Ishikawa (cell line): ENCODE measurements around the gene SEMA6C.
A peak's percentile ranks its signal among the peaks of the same experiment; 100 is the strongest.

ENCODE experiments used
- CEBPB ChIP-seq: IDR thresholded peaks from 2 replicates; pipeline ENCODE4 v1.6.1; 2012
- CREB1 ChIP-seq: IDR thresholded peaks from 2 replicates; pipeline ENCODE4 v1.6.1; 2012; ENCODE audit warnings: low read depth
- EGR1 ChIP-seq: IDR thresholded peaks from 2 replicates; pipeline ENCODE4 v1.6.1; 2012
- EP300 ChIP-seq: IDR thresholded peaks from 2 replicates; pipeline ENCODE4 v1.6.1; 2012; ENCODE audit warnings: borderline replicate concordance
- FOXM1 ChIP-seq: IDR thresholded peaks from 2 replicates; pipeline ENCODE4 v1.6.1; 2012; ENCODE audit warnings: low read depth, borderline replicate concordance
- NFIC ChIP-seq: IDR thresholded peaks from 2 replicates; pipeline ENCODE4 v1.6.1; 2012
- RAD21 ChIP-seq: IDR thresholded peaks from 2 replicates; pipeline ENCODE4 v1.6.1; 2012; ENCODE audit warnings: low read depth
- TAF1 ChIP-seq: IDR thresholded peaks from 2 replicates; pipeline ENCODE4 v1.6.1; 2012; ENCODE audit warnings: low read depth, mild to moderate bottlenecking
- TCF12 ChIP-seq: IDR thresholded peaks from 2 replicates; pipeline ENCODE4 v1.6.1; 2012; ENCODE audit warnings: low read depth
- TEAD4 ChIP-seq: IDR thresholded peaks from 2 replicates; pipeline ENCODE4 v1.6.1; 2012
- YY1 ChIP-seq: IDR thresholded peaks from 2 replicates; pipeline ENCODE4 v1.6.1; 2012; ENCODE audit warnings: low read depth
- ZBTB7A ChIP-seq: IDR thresholded peaks from 2 replicates; pipeline ENCODE4 v1.6.1; 2012; ENCODE audit warnings: low read depth
- TF ChIP-seq, protein P1 (sequence below): IDR thresholded peaks from 2 replicates; pipeline ENCODE4 v1.6.1; 2012; ENCODE audit warnings: low read depth, mild to moderate bottlenecking
- TF ChIP-seq, protein P2 (sequence below): IDR thresholded peaks from 2 replicates; pipeline ENCODE4 v1.6.1; 2012
- TF ChIP-seq, protein P3 (sequence below): IDR thresholded peaks from 2 replicates; pipeline ENCODE4 v1.6.1; 2012

The SEMA6C gene

DNA sequence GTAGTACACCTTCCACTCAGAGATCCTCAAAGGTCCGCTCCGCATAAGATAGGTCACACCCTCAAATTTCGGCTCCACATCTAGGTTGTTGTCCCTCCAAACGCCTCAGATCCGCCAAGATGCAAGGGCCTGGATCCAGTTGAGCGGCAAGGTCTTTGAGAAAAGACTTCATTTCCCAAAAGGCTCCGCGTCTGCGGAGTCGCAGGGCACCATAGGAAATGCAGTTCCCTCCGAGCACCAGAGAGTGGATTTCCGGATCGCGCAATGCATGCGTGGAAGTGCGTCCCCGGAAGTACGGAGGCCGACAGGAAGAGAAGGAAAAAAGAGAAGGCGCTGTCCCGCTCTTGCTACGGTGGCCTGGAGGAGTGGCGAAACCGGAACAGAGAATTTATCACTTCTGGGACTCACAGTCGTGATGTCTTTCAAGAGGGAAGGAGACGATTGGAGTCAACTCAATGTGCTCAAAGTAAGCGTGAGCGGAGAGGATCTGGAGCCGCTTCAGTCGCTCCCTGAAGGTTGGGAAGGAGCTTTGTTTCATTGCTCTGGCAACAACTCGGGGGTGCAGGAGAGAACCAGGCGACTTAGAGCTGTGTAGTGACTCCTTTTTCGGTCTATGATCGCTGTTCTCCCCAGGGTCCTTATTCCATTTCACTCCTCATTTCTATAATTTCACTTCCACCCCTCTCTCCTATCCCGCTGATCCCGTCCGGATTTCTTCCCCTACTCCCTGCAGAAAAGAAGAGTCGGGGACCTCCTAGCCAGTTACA is 19.5 kb upstream of the SEMA6C start, which contains the start of the genes LYSMD1 and SCNM1:
LYSMD1 (minus strand) TSS at position 165 of the 767 bp plus-strand sequence. CDS start 644 bp downstream, outside the sequence.
SCNM1 (plus strand) TSS at position 407 of the 767 bp plus-strand sequence; CDS start at position 416, 9 bp downstream.
- peak; percentile 62 for TF ChIP-seq TEAD4
- no peak for TF ChIP-seq YY1
- TF ChIP-seq, protein P1, sequence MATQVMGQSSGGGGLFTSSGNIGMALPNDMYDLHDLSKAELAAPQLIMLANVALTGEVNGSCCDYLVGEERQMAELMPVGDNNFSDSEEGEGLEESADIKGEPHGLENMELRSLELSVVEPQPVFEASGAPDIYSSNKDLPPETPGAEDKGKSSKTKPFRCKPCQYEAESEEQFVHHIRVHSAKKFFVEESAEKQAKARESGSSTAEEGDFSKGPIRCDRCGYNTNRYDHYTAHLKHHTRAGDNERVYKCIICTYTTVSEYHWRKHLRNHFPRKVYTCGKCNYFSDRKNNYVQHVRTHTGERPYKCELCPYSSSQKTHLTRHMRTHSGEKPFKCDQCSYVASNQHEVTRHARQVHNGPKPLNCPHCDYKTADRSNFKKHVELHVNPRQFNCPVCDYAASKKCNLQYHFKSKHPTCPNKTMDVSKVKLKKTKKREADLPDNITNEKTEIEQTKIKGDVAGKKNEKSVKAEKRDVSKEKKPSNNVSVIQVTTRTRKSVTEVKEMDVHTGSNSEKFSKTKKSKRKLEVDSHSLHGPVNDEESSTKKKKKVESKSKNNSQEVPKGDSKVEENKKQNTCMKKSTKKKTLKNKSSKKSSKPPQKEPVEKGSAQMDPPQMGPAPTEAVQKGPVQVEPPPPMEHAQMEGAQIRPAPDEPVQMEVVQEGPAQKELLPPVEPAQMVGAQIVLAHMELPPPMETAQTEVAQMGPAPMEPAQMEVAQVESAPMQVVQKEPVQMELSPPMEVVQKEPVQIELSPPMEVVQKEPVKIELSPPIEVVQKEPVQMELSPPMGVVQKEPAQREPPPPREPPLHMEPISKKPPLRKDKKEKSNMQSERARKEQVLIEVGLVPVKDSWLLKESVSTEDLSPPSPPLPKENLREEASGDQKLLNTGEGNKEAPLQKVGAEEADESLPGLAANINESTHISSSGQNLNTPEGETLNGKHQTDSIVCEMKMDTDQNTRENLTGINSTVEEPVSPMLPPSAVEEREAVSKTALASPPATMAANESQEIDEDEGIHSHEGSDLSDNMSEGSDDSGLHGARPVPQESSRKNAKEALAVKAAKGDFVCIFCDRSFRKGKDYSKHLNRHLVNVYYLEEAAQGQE = peak; percentile 30; the same call in 1 of the 2 replicates
- peak; percentile 74 for TF ChIP-seq CREB1
- TF ChIP-seq, protein P2, sequence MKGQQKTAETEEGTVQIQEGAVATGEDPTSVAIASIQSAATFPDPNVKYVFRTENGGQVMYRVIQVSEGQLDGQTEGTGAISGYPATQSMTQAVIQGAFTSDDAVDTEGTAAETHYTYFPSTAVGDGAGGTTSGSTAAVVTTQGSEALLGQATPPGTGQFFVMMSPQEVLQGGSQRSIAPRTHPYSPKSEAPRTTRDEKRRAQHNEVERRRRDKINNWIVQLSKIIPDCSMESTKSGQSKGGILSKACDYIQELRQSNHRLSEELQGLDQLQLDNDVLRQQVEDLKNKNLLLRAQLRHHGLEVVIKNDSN = peak; percentile 53
- TF ChIP-seq ZBTB7A = no peak
- peak; percentile 59; the same call in 1 of the 2 replicates for TF ChIP-seq FOXM1
- TF ChIP-seq NFIC = peak; percentile 10; the same call in 1 of the 2 replicates
- peak; percentile 77 for TF ChIP-seq TCF12
- TF ChIP-seq RAD21 = no peak
- peak; percentile 46; the same call in 1 of the 2 replicates for TF ChIP-seq TAF1
- TF ChIP-seq, protein P3, sequence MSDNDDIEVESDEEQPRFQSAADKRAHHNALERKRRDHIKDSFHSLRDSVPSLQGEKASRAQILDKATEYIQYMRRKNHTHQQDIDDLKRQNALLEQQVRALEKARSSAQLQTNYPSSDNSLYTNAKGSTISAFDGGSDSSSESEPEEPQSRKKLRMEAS = peak; percentile 82
- no peak; the same call in 1 of the 2 replicates for TF ChIP-seq EP300
- no peak for TF ChIP-seq EGR1
- peak; percentile 48; the same call in 1 of the 2 replicates for TF ChIP-seq CEBPB

DNA sequence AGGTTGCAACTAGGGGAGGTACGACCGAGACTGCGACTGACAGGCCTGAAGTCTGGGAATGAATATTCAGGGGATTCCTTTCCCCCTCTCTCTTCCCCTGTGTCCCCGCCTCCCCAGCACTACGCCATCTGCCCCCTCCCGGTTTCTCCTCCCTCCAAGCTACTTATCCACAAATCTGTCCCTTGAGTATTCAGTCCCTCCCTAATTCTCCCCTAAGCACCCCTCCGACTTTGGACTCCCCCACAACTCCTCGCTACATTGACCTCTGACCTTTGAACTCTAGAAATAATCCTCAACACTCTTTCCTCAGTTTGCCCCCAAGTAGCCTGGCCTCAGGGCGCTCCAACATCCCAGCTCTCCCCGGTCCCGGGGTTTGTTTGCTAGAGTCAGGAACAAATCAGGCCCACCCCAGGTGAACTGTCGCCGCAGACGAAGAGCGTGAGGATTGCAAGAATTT is 18.9 kb upstream of the SEMA6C start:
- TF ChIP-seq TEAD4 (no peak), RAD21 (no peak), TAF1 (no peak), TCF12 (no peak), EP300 (no peak), NFIC (no peak), ZBTB7A (no peak)
- TF ChIP-seq, protein P1 = no peak
- TF ChIP-seq, protein P2 = no peak
- TF ChIP-seq, protein P3 = no peak

DNA sequence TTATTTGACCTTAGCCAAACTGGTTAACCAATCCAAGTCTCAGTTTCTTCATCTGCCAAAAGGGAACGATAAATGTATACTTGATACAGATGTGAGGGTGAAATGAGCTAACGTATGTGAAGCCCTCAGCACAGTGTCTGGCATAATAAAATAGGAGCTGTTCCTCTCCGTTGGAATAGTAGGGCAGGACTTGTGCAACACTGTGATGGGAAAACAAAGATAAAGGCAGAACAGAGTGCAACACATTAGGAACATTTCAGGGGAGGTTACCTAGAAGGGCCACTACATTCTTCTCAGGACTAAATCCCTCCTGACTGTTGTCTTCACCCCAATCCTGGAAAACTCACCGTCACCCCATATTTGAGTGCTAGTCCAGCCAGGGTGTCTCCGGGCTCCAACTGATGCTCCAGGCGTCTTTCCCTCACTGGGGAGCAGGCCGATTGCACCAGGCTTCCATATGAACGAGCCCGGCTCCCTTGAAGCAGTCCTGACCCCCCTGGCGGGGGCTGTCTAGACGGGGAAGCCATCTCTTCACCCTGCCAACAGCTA is 18.4 kb upstream of the SEMA6C start:
- TF ChIP-seq NFIC (no peak), FOXM1 (no peak), CEBPB (no peak), EGR1 (no peak), CREB1 (no peak), TEAD4 (no peak), TCF12 (no peak), YY1 (no peak), TAF1 (no peak), RAD21 (no peak)
- TF ChIP-seq, protein P2 = no peak
- TF ChIP-seq, protein P1 = no peak
